ENCODE measurements around the gene GSTP1.

GSTP1 gene

DNA sequence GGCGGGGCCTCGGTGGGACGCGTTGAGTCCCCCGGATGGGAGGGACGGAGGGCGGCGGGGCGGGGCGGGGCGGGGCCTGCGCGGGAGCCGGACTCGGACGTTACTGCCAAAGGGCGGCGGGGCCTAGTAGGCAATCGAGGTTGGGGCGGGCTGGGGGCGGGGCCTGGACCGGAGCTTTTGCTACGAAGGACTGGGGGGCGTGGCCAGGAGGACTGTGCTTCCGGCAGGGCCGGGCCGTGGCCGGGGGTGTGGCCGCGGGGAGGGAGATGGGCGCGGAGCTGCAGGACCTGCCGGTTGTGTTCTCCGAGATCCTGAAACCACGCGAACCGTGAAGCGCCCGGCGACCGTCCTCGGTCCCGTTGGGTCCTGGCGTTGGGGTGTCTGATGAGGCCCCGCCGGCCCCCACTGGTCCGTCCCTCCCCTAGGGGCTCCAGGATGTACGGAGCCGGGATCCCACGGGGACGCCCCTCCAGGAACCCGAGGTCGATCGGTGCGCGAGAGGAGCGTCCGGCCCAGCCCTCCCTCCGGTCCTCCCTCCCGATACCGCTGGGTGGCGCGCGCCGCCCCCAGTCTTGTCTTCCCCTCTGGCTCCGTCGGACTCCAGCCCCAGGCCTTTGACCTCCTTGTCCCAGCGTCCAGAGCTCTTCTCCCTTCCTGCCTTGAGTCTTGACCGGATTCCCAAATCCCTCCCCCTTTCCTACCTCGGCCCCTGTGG is 46.8 kb downstream of the GSTP1 start:
- DNase-seq (ENCODE audit: low read depth, low spot score): no peak
- H3K27me3 ChIP-seq (ENCODE audit: control insufficient read depth, insufficient read depth, low read length): no peaks in the 10 kb centered on the region
- no peaks in the 10 kb centered on the region for H3K9me3 ChIP-seq (ENCODE audit: control insufficient read depth, insufficient read depth, low read length)
- no peak overlapping the region for H3K27ac ChIP-seq (ENCODE audit: low read length)
- no peaks in the 10 kb centered on the region for H3K36me3 ChIP-seq (ENCODE audit: control insufficient read depth, insufficient read depth, low read length)
- H3K4me3 ChIP-seq (ENCODE audit: low read length): peak overlapping the region; percentile 67; the same call in 1 of the 2 replicates
- no CpG with 5 or more reads among the region's 70 CpGs for WGBS (ENCODE audit: insufficient coverage, insufficient read length)
- H3K4me1 ChIP-seq (ENCODE audit: control insufficient read depth, insufficient read depth, low read length): peaks cover 8% of the 10 kb centered on the region

- no peak overlapping the region for H3K27ac ChIP-seq (ENCODE audit: low read length)
- peak overlapping the region; percentile 67; the same call in 1 of the 2 replicates for H3K4me3 ChIP-seq (ENCODE audit: low read length)
- no peak for DNase-seq (ENCODE audit: low read depth, low spot score)
- no CpG with 5 or more reads among the region's 16 CpGs for WGBS (ENCODE audit: insufficient coverage, insufficient read length)
- peaks cover 8% of the 10 kb centered on the region for H3K4me1 ChIP-seq (ENCODE audit: control insufficient read depth, insufficient read depth, low read length)
- H3K36me3 ChIP-seq (ENCODE audit: control insufficient read depth, insufficient read depth, low read length): no peaks in the 10 kb centered on the region
- H3K27me3 ChIP-seq (ENCODE audit: control insufficient read depth, insufficient read depth, low read length): no peaks in the 10 kb centered on the region
- no peaks in the 10 kb centered on the region for H3K9me3 ChIP-seq (ENCODE audit: control insufficient read depth, insufficient read depth, low read length)
Measured at GRCh38 chr11:67630943-67631331, 47.3 kb downstream of the GSTP1 start.

GRCh38 chr11:67631411-67631810 is 47.8 kb downstream of the GSTP1 start:
- no peak for DNase-seq (ENCODE audit: low read depth, low spot score)
- H3K27me3 ChIP-seq (ENCODE audit: control insufficient read depth, insufficient read depth, low read length): no peaks in the 10 kb centered on the region
- H3K4me1 ChIP-seq (ENCODE audit: control insufficient read depth, insufficient read depth, low read length): peaks cover 8% of the 10 kb centered on the region
- H3K36me3 ChIP-seq (ENCODE audit: control insufficient read depth, insufficient read depth, low read length): no peaks in the 10 kb centered on the region
- WGBS (ENCODE audit: insufficient coverage, insufficient read length): no CpG with 5 or more reads among the region's 7 CpGs
- H3K9me3 ChIP-seq (ENCODE audit: control insufficient read depth, insufficient read depth, low read length): no peaks in the 10 kb centered on the region
- H3K4me3 ChIP-seq (ENCODE audit: low read length): no peak overlapping the region
- no peak overlapping the region for H3K27ac ChIP-seq (ENCODE audit: low read length)

GRCh38 chr11:67631853-67632174 is 48.2 kb downstream of the GSTP1 start:
- no peaks in the 10 kb centered on the region for H3K36me3 ChIP-seq (ENCODE audit: control insufficient read depth, insufficient read depth, low read length)
- no peaks in the 10 kb centered on the region for H3K27me3 ChIP-seq (ENCODE audit: control insufficient read depth, insufficient read depth, low read length)
- no peaks in the 10 kb centered on the region for H3K9me3 ChIP-seq (ENCODE audit: control insufficient read depth, insufficient read depth, low read length)
- no peak overlapping the region for H3K4me3 ChIP-seq (ENCODE audit: low read length)
- H3K4me1 ChIP-seq (ENCODE audit: control insufficient read depth, insufficient read depth, low read length): peaks cover 8% of the 10 kb centered on the region
- WGBS (ENCODE audit: insufficient coverage, insufficient read length): no CpG with 5 or more reads among the region's 2 CpGs
- no peak for DNase-seq (ENCODE audit: low read depth, low spot score)
- no peak overlapping the region for H3K27ac ChIP-seq (ENCODE audit: low read length)

- H3K27ac ChIP-seq (ENCODE audit: low read length): no peak overlapping the region
- WGBS (ENCODE audit: insufficient coverage, insufficient read length): no CpG with 5 or more reads among the region's 12 CpGs
Measured at GRCh38 chr11:67632175-67632981, 48.8 kb downstream of the GSTP1 start.

DNA sequence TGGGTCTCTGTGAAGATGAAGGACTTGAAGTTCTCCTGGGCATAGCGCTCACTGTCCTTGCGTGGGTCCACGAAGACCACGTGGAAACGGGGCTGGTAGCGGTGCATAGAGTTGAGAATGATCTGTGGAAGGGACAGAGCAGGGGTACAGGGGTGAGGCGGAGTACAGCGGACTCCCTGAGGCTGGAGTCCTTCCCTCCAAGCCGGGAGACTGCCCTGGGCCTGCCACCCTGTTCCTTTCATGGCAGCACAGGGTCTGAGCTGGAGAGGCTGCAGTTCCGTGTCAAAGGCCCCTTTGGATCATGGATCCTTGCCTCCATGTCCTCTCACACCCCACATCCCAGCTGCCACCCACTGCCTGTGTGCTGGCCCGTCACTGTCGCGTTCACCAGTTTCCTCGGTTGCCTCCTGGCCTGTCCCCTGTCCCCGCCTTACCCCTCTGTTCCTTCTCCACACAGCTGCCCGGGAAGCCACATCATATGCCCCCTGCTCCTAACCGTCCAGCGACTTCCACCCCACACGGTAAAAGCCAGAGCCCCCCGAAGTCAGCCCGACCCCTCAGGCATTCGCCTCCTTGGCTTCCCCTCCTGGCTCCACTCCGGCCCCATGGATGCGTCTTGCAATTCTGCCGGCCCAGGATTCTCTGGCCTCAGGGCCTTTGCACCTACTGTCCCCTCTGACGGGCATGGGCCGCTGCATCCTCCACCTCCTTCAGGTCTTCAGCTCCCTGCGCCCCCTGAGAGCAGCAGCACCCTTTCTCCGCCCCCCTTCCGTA is 49.6 kb downstream of the GSTP1 start:
- Histone ChIP-seq H3K27me3 (ENCODE audit: control insufficient read depth, insufficient read depth, low read length) (no peaks in the 10 kb centered on the region), H3K27ac (ENCODE audit: low read length) (no peak overlapping the region), H3K4me3 (ENCODE audit: low read length) (no peak overlapping the region), H3K36me3 (ENCODE audit: control insufficient read depth, insufficient read depth, low read length) (no peaks in the 10 kb centered on the region), H3K9me3 (ENCODE audit: control insufficient read depth, insufficient read depth, low read length) (no peaks in the 10 kb centered on the region), H3K4me1 (ENCODE audit: control insufficient read depth, insufficient read depth, low read length) (peaks cover 8% of the 10 kb centered on the region)
- DNase-seq (ENCODE audit: low read depth, low spot score): no peak
- no CpG with 5 or more reads among the region's 30 CpGs for WGBS (ENCODE audit: insufficient coverage, insufficient read length)

More at GRCh38 chr11:67632175-67632981, 48.8 kb downstream of the GSTP1 start:
- H3K36me3 ChIP-seq (ENCODE audit: control insufficient read depth, insufficient read depth, low read length): no peaks in the 10 kb centered on the region
- peaks cover 8% of the 10 kb centered on the region for H3K4me1 ChIP-seq (ENCODE audit: control insufficient read depth, insufficient read depth, low read length)
- DNase-seq (ENCODE audit: low read depth, low spot score): no peak
- no peaks in the 10 kb centered on the region for H3K9me3 ChIP-seq (ENCODE audit: control insufficient read depth, insufficient read depth, low read length)
- H3K4me3 ChIP-seq (ENCODE audit: low read length): no peak overlapping the region
- no peaks in the 10 kb centered on the region for H3K27me3 ChIP-seq (ENCODE audit: control insufficient read depth, insufficient read depth, low read length)

DNA sequence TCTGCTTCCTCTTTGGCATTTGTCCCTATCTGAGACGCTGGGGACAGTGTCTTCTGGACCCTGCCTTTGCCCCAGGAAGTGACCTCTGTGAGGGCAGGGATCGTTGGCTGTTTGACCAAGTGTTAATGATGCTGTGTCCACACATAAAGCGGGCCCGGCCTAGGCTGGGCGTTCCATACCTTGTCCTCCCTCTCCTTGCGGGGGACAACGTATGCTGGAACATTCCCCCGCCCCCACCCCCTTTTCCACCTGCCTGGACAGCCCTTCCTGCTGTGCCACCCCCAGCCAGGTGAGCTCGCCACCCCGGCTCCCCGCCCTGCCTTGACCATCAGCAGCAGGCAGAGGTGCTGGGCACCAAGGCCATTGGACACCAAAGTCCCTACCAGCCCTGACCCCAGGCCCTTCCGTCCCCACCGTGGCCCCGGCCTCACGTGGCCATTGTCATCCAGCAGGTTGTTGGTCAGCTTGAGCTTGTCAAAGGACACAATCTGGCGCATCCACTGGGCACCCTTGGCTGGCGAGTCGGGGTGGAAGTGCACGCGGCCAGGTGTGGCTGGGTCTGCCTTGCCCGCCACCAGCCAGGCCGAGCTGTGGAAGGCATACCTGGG is 50.2 kb downstream of the GSTP1 start:
- no peak for DNase-seq (ENCODE audit: low read depth, low spot score)
- Histone ChIP-seq H3K9me3 (ENCODE audit: control insufficient read depth, insufficient read depth, low read length) (no peaks in the 10 kb centered on the region), H3K27ac (ENCODE audit: low read length) (no peak overlapping the region), H3K4me3 (ENCODE audit: low read length) (no peak overlapping the region), H3K36me3 (ENCODE audit: control insufficient read depth, insufficient read depth, low read length) (no peaks in the 10 kb centered on the region), H3K27me3 (ENCODE audit: control insufficient read depth, insufficient read depth, low read length) (no peaks in the 10 kb centered on the region), H3K4me1 (ENCODE audit: control insufficient read depth, insufficient read depth, low read length) (peaks cover 6% of the 10 kb centered on the region; the same call in 1 of the 2 replicates)
- WGBS (ENCODE audit: insufficient coverage, insufficient read length): no CpG with 5 or more reads among the region's 22 CpGs

- no CpG with 5 or more reads among the region's 20 CpGs for WGBS (ENCODE audit: insufficient coverage, insufficient read length)
- Histone ChIP-seq H3K4me3 (ENCODE audit: low read length) (no peak overlapping the region), H3K27ac (ENCODE audit: low read length) (no peak overlapping the region), H3K27me3 (ENCODE audit: control insufficient read depth, insufficient read depth, low read length) (no peaks in the 10 kb centered on the region), H3K4me1 (ENCODE audit: control insufficient read depth, insufficient read depth, low read length) (peaks cover 6% of the 10 kb centered on the region; the same call in 1 of the 2 replicates), H3K9me3 (ENCODE audit: control insufficient read depth, insufficient read depth, low read length) (no peaks in the 10 kb centered on the region), H3K36me3 (ENCODE audit: control insufficient read depth, insufficient read depth, low read length) (no peaks in the 10 kb centered on the region)
- DNase-seq (ENCODE audit: low read depth, low spot score): no peak
Measured at GRCh38 chr11:67634366-67635230, 51.0 kb downstream of the GSTP1 start.

DNA sequence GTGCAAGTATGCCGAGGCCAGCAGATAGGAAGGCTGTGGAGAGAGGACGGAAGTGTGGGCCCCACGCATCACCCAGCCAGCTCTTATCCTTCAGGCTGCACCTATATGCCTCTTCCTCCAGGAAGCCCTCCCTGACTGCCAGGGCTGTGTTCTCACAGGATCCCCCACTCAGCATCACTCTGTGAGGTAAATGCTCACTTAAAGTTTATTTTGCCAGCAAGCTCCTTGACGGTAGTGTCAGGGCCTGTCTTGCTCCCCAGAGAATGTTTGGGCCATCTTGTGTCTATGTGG is 51.6 kb downstream of the GSTP1 start:
- no CpG with 5 or more reads among the region's 4 CpGs for WGBS (ENCODE audit: insufficient coverage, insufficient read length)

More for the DNA sequence above, 51.6 kb downstream of the GSTP1 start:
- no peak for DNase-seq (ENCODE audit: low read depth, low spot score)
- Histone ChIP-seq H3K27ac (ENCODE audit: low read length) (no peak overlapping the region), H3K9me3 (ENCODE audit: control insufficient read depth, insufficient read depth, low read length) (no peaks in the 10 kb centered on the region), H3K4me3 (ENCODE audit: low read length) (no peak overlapping the region), H3K36me3 (ENCODE audit: control insufficient read depth, insufficient read depth, low read length) (no peaks in the 10 kb centered on the region), H3K27me3 (ENCODE audit: control insufficient read depth, insufficient read depth, low read length) (peaks cover under 1% of the 10 kb centered on the region; the same call in 1 of the 2 replicates), H3K4me1 (ENCODE audit: control insufficient read depth, insufficient read depth, low read length) (peaks cover 6% of the 10 kb centered on the region; the same call in 1 of the 2 replicates)
